Gastroesophageal sphincter (tissue), 4 donors: Measurements from ENCODE around the gene DYRK1B. TPM values are rescaled to one million over a fixed set of nuclear protein-coding genes. Genes with fewer than 3 reads are reported as not detected.
A peak's percentile ranks its signal among the peaks of the same experiment; 100 is the strongest.

Experiments
- ATAC-seq: fragments of 150-250 bp; one replicate; pipeline ENCODE4 v1.9.1; 2016; ENCODE audit warnings: mild to moderate bottlenecking, moderate library complexity
- H3K27ac ChIP-seq, 4 donors: fragments of 200-600 bp; sonication (generic) in 3 of 4; 1 replicate in 3 of 4; 2 replicates in 1 of 4; pipeline ENCODE4 v1.5.1; 2016 to 2019
- H3K27me3 ChIP-seq: fragments of 200-600 bp; sonication (generic); one replicate; pipeline ENCODE4 v1.5.1; 2019
- H3K36me3 ChIP-seq, 2 donors: fragments of 200-600 bp; sonication (generic); one replicate each; pipeline ENCODE4 v1.5.1; 2019; ENCODE audit warnings: control low read depth in 1 of 2
- H3K4me1 ChIP-seq, 3 donors: fragments of 200-600 bp; sonication (generic); 1 replicate in 2 of 3; 2 replicates in 1 of 3; pipeline ENCODE4 v1.5.1; 2016 to 2019; ENCODE audit warnings: control low read depth in 2 of 3
- H3K4me3 ChIP-seq, 2 donors: fragments of 200-600 bp; sonication (generic); one replicate each; pipeline ENCODE4 v1.5.1; 2019; ENCODE audit warnings: mild to moderate bottlenecking in 1 of 2, moderate library complexity in 1 of 2
- H3K9me3 ChIP-seq, 3 donors: fragments of 200-600 bp; sonication (generic); one replicate each; pipeline ENCODE4 v1.5.1; 2017 to 2019; ENCODE audit warnings: control low read depth in 2 of 3
- CTCF ChIP-seq, 4 experiments: fragments of 200-600 bp in 2 of 4; fragments of 450-650 bp in 2 of 4; sonication (generic) in 1 of 4; IDR thresholded peaks; one replicate each; pipeline ENCODE4 v1.5.1; 2017 to 2019; ENCODE audit warnings: antibody characterized with exemption in 4 of 4, mild to moderate bottlenecking in 2 of 4, moderate library complexity in 2 of 4
- EP300 ChIP-seq: sonication (generic); formaldehyde crosslinking; IDR thresholded peaks from one replicate; pipeline ENCODE4 v1.6.1; 2017; ENCODE audit warnings: antibody characterized with exemption, mild to moderate bottlenecking
- POLR2A ChIP-seq, 2 donors: fragments of 450-650 bp; IDR thresholded peaks; one replicate each; pipeline ENCODE4 v1.6.1; 2017; ENCODE audit warnings: antibody characterized with exemption in 2 of 2, mild to moderate bottlenecking in 2 of 2, moderate library complexity in 1 of 2
- POLR2AphosphoS5 ChIP-seq: sonication (generic); formaldehyde crosslinking; IDR thresholded peaks from one replicate; pipeline ENCODE4 v1.6.1; 2017; ENCODE audit warnings: antibody characterized with exemption
- WGBS, 2 donors: methylation state at CpG; one replicate each; pipeline ENCODE4 v1.1.5; 2018; ENCODE audit warnings: low coverage in 1 of 2; 5-methylcytosine and 5-hydroxymethylcytosine counted together
- total RNA-seq, 4 donors: library from RNA; depleted of rRNA; stranded (reverse); fragments of >200 nt; gene quantifications; one replicate each; pipeline ENCODE4 v1.1.0, GENCODE V29; 2016

DYRK1B gene
- total RNA-seq, 4 donors from 2014 or later, result 8.6 to 19.4 (median 11.4) TPM

- Histone ChIP-seq H3K27me3 (no peaks in the 10 kb centered on the region), H3K36me3 (peaks cover 0 to 55% of the 10 kb centered on the region in 2 donors), H3K4me3 (no peak overlapping the region), H3K27ac (peak overlapping the region in 2 of 4 donors; percentile 85), H3K4me1 (peaks cover 3 to 25% (median 6%) of the 10 kb centered on the region in 3 donors), H3K9me3 (no peaks in the 10 kb centered on the region)
- 60 to 82% methylated on average over 1 to 3 of the region's 17 CpGs for WGBS, 2 donors
- TF ChIP-seq POLR2AphosphoS5 (no peak), CTCF (IDR thresholded peaks at IDR 0.05) (no peak), POLR2A (IDR thresholded peaks at IDR 0.05) (no peak), EP300 (no peak)
- no peak for ATAC-seq
Measured at GRCh38 chr19:39825531-39826076, 8.4 kb downstream of the DYRK1B start.

GRCh38 chr19:39825093-39825463, 8.9 kb downstream of the DYRK1B start:
- Histone ChIP-seq H3K9me3 (no peaks in the 10 kb centered on the region), H3K27ac (peak overlapping the region in 3 of 4 donors; percentile 84 to 85 (median 85)), H3K4me3 (peak overlapping the region in 1 of 2 donors; percentile 70), H3K36me3 (peaks cover 0 to 49% of the 10 kb centered on the region in 2 donors), H3K27me3 (no peaks in the 10 kb centered on the region), H3K4me1 (peaks cover 3 to 25% (median 6%) of the 10 kb centered on the region in 3 donors)
- TF ChIP-seq POLR2AphosphoS5 (no peak), EP300 (no peak), POLR2A (IDR thresholded peaks at IDR 0.05) (no peak), CTCF (IDR thresholded peaks at IDR 0.05) (no peak)
- no peak for ATAC-seq
- 40% methylated on average over 1 of the region's 11 CpGs; no CpG with 5 or more reads in 1 of the 2 donors for WGBS, 2 donors

GRCh38 chr19:39824143-39825092, 9.5 kb downstream of the DYRK1B start:
- Histone ChIP-seq H3K27me3 (no peaks in the 10 kb centered on the region), H3K9me3 (no peaks in the 10 kb centered on the region), H3K4me1 (peaks cover 3 to 25% (median 6%) of the 10 kb centered on the region in 3 donors), H3K4me3 (peak overlapping the region; percentile 70 to 91), H3K36me3 (peaks cover 0 to 43% of the 10 kb centered on the region in 2 donors), H3K27ac (peak overlapping the region; percentile 70 to 85 (median 84))
- TF ChIP-seq EP300 (no peak), POLR2A (IDR thresholded peaks at IDR 0.05) (peak; percentile 44 to 51), POLR2AphosphoS5 (peak; percentile 75), CTCF (IDR thresholded peaks at IDR 0.05) (peak in 2 of 4 experiments; percentile 39 to 52)
- 2 to 7% methylated on average over 6 to 7 of the region's 47 CpGs for WGBS, 2 donors
- ATAC-seq, result peak; percentile 97

GRCh38 chr19:39823686-39824085, 10.3 kb downstream of the DYRK1B start:
- H3K27ac ChIP-seq, result peak overlapping the region; percentile 70 to 85 (median 84)

More at GRCh38 chr19:39823686-39824085, 10.3 kb downstream of the DYRK1B start:
- TF ChIP-seq POLR2A (IDR thresholded peaks at IDR 0.05) (no peak), POLR2AphosphoS5 (no peak), CTCF (IDR thresholded peaks at IDR 0.05) (no peak), EP300 (no peak)
- peak overlapping the region; percentile 70 to 91 for H3K4me3 ChIP-seq
- no peaks in the 10 kb centered on the region for H3K27me3 ChIP-seq
- peaks cover 0 to 35% of the 10 kb centered on the region in 2 donors for H3K36me3 ChIP-seq
- peaks cover 3 to 25% (median 6%) of the 10 kb centered on the region in 3 donors for H3K4me1 ChIP-seq
- no peaks in the 10 kb centered on the region for H3K9me3 ChIP-seq
- 24% methylated on average over 7 of the region's 7 CpGs; no CpG with 5 or more reads in 1 of the 2 donors for WGBS, 2 donors
- no peak for ATAC-seq
